ENCODE measurements around the gene KRTAP20-3.

The KRTAP20-3 gene

DNA sequence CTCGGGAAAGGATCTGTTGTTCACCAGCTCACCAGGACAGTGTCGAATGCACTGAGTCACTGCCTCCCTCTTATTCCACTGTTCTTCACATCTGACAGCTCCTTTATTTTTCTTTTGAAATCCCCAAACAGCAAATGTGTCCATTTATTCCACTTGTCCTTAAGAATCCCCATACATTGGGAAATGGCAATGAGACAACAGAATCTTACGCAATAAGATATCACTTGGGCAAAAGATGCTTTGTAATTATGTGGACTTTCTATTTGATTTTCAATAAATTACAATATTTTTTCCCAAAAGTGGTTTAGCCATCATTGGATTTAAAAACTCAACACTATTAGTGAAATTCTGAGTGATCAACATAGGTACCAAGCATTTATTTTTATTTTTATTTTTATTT, 4.0 kb upstream of the KRTAP20-3 start:
- H3K27me3 Mint-ChIP-seq = peaks cover 2% of the 10 kb centered on the region
- no peaks in the 10 kb centered on the region for H3K36me3 Mint-ChIP-seq (ENCODE audit: low read depth)
- H3K4me3 Mint-ChIP-seq = no peak overlapping the region
- no peaks in the 10 kb centered on the region for H3K4me1 Mint-ChIP-seq (ENCODE audit: low read depth)
- no peak overlapping the region for H3K27ac Mint-ChIP-seq
- no peaks in the 10 kb centered on the region for H3K9me3 Mint-ChIP-seq
- no peak for DNase-seq

DNA sequence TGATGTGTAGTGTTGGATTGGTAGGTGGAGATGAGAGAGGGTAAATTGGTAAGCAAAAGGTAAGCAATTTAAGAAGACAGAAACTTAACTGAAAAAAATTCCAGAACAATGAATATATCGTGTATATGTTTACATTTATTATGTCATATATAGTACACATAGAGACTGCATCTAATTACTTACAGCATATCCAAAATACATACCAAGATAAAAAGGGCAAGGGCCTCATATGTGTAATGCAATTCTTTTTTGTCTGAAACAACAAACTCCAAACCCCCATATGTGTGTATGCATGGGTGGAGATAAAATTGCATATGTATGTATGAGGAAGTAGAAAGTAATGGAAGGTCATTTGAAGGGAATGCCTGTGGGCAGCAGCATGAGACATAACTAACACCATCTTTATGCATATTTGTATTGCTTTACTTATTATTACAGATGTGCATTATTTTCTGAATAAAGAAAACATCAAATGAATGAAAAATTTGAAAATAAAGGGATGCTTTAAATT, 4.3 kb downstream of the KRTAP20-3 start:
- Mint-ChIP-seq H3K36me3 (ENCODE audit: low read depth) (no peaks in the 10 kb centered on the region), H3K4me3 (no peak overlapping the region), H3K9me3 (peaks cover 2% of the 10 kb centered on the region), H3K27ac (no peak overlapping the region), H3K27me3 (peaks cover 7% of the 10 kb centered on the region), H3K4me1 (ENCODE audit: low read depth) (no peaks in the 10 kb centered on the region)
- DNase-seq = no peak

DNA sequence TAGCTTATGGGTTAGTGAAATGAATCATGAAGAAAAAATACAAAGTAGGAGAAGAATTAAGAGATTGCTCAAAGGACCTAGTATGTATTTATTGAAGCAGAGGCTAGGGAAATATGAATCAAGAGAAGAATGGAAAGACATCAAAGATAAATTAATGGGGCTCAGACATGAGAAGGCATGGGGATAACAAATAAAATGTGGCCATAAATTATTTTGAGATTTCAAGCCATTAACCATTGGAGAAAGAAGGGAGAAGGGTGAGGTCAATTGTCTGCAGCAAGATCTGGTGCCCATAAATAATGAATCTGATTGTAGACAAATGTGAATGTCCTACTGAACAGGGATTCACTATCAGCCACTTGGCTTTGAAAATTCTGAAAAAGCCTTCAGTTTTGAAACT, 10.2 kb downstream of the KRTAP20-3 start:
- Mint-ChIP-seq H3K27ac (no peak overlapping the region), H3K9me3 (peaks cover 2% of the 10 kb centered on the region), H3K4me1 (ENCODE audit: low read depth) (no peaks in the 10 kb centered on the region), H3K27me3 (peaks cover 5% of the 10 kb centered on the region), H3K4me3 (no peak overlapping the region), H3K36me3 (ENCODE audit: low read depth) (no peaks in the 10 kb centered on the region)
- DNase-seq = no peak

DNA sequence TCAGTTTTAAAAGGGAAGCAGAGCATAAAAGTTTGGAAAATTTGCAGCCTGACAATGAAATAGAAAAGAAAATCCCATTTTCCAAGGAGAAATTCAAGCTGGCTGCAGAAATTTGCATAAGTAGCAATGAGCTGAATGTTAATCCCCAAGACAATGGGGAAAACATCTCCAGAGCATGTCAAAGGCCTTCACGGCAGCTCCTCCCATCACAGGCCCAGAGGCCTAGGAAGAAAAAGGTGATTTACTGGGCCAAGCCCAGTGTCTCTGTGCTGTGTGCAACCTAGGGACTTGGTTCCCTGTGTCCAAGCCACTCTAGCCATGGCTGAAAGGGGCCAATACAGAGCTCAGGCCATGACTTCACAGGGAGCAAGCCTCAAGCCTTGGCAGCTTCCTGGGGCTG, 26.1 kb downstream of the KRTAP20-3 start:
- Mint-ChIP-seq H3K4me3 (no peak overlapping the region), H3K9me3 (peaks cover 4% of the 10 kb centered on the region)
- DNase-seq = no peak

DNA sequence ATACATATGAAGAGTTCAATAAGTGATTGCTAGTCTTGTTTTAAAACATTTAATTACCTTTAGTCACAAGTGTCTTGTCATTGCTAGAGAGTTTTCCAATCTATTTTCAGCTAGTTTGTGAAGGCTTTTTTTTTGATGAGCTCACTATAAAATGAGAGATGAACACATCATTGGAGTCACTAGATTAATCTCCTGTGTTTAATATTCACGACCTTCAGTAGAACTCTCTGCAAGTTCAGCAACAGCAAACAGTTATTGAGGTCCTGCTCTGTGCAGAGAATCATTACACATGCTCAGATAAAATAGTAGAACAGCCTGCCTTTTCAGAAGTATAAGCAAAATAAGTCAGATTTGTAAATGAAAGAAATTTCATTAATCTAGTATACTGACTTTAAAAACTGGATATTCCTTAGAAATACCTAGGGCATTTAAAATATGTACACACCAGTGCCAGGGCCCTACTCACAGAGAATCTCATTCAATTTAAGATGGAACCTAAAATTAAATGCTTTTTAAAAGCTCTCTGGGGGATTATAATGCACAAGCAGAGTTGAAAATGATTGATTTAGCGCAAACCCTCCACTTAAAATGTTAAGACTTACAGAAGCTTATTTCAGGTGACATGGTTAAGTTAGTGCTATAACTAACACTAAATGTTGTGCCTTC, 30.5 kb downstream of the KRTAP20-3 start:
- no peaks in the 10 kb centered on the region for H3K4me1 Mint-ChIP-seq (ENCODE audit: low read depth)
- no peak overlapping the region for H3K27ac Mint-ChIP-seq
- no peak for DNase-seq
- H3K27me3 Mint-ChIP-seq = peaks cover 3% of the 10 kb centered on the region
- H3K4me3 Mint-ChIP-seq = no peak overlapping the region
- no peaks in the 10 kb centered on the region for H3K36me3 Mint-ChIP-seq (ENCODE audit: low read depth)
- peaks cover 4% of the 10 kb centered on the region for H3K9me3 Mint-ChIP-seq

More for the DNA sequence above, 26.1 kb downstream of the KRTAP20-3 start:
- H3K27ac Mint-ChIP-seq = no peak overlapping the region
- no peaks in the 10 kb centered on the region for H3K4me1 Mint-ChIP-seq (ENCODE audit: low read depth)
- peaks cover 3% of the 10 kb centered on the region for H3K27me3 Mint-ChIP-seq
- no peaks in the 10 kb centered on the region for H3K36me3 Mint-ChIP-seq (ENCODE audit: low read depth)

DNA sequence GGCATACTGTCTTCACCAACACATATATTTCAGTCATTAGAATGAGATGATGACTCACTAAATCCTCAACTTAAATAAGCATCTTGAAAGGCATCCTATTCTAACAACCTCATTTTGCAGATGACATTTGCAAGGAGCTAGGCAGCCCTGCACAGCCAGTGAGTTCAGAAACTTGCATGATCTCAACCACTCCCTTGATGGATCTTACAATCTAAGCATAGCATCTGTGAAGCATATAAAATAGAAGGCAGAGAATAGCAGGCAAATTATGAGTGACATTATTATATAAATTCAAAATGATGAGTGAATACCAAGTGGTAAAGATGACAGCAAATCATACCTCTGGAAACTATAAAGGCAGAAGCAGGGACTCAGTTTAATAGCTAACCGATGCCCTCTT, 31.6 kb downstream of the KRTAP20-3 start:
- H3K9me3 Mint-ChIP-seq = peaks cover 4% of the 10 kb centered on the region
- H3K36me3 Mint-ChIP-seq (ENCODE audit: low read depth) = no peaks in the 10 kb centered on the region
- H3K27me3 Mint-ChIP-seq = peaks cover 3% of the 10 kb centered on the region
- no peaks in the 10 kb centered on the region for H3K4me1 Mint-ChIP-seq (ENCODE audit: low read depth)
- H3K4me3 Mint-ChIP-seq = no peak overlapping the region
- DNase-seq = no peak
- H3K27ac Mint-ChIP-seq = no peak overlapping the region

DNA sequence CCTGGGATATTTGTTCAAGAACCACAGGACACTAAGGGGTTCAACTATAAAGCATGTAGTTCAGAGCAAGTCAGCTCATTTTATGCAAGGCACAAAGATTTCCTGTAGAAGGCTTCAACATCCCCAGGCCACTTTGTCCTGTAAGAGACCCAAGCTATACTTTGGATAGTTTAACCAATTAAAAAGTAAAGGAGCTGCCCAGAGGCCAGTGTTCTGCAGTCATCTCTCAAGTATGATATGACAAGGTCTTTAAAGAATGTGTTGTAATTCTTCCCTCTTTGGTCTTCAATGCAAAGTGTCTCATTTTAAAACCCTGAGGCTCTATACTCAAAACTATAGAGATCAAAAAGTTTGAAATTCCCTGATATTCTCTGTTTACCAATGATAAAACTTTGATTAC, 34.1 kb downstream of the KRTAP20-3 start:
- Mint-ChIP-seq H3K27me3 (no peaks in the 10 kb centered on the region), H3K4me1 (ENCODE audit: low read depth) (no peaks in the 10 kb centered on the region), H3K36me3 (ENCODE audit: low read depth) (no peaks in the 10 kb centered on the region), H3K4me3 (no peak overlapping the region), H3K9me3 (no peaks in the 10 kb centered on the region), H3K27ac (no peak overlapping the region)
- no peak for DNase-seq

DNA sequence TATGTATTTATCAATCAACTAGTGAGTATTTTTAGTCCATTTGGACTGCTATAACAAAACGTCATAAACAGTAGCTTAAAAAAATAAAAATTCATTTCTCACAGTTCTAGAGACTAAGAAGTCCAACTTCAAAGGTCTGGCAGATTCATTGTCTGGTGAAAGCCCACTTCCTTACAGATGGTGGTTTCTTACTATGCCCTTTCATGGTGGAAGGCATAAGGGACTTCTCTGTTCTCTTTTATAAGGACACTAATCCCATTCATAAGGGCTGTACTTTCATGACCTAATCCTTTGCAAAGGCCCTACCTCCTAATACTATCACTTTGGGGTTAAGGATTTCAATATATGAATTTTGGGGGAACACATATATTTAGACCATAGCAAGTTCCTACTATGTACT, 37.9 kb downstream of the KRTAP20-3 start:
- Mint-ChIP-seq H3K4me1 (ENCODE audit: low read depth) (no peaks in the 10 kb centered on the region), H3K9me3 (no peaks in the 10 kb centered on the region), H3K27me3 (no peaks in the 10 kb centered on the region), H3K27ac (no peak overlapping the region), H3K4me3 (no peak overlapping the region), H3K36me3 (ENCODE audit: low read depth) (no peaks in the 10 kb centered on the region)
- no peak for DNase-seq

DNA sequence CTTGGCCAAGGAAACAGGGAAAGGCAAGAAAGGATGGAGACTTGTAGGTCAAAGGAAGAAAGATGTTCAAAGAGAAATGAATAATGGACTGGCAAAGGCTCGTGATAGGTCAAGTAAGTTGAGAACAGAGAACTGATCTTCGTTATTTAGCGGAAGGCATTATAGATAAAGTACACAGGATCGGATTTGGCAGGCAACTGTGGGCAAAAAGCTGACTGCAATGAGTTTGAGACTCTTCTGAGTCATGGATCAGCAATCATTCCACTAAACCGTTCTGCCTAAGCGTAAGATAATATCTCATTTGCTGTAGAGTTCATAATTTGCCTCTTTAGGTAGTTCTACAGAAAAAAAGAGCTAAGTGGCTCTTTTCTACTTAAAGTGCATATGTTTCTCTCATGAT, 41.8 kb downstream of the KRTAP20-3 start:
- Mint-ChIP-seq H3K36me3 (ENCODE audit: low read depth) (no peaks in the 10 kb centered on the region), H3K4me1 (ENCODE audit: low read depth) (no peaks in the 10 kb centered on the region), H3K27me3 (no peaks in the 10 kb centered on the region), H3K27ac (no peak overlapping the region), H3K4me3 (no peak overlapping the region), H3K9me3 (no peaks in the 10 kb centered on the region)
- no peak for DNase-seq

DNA sequence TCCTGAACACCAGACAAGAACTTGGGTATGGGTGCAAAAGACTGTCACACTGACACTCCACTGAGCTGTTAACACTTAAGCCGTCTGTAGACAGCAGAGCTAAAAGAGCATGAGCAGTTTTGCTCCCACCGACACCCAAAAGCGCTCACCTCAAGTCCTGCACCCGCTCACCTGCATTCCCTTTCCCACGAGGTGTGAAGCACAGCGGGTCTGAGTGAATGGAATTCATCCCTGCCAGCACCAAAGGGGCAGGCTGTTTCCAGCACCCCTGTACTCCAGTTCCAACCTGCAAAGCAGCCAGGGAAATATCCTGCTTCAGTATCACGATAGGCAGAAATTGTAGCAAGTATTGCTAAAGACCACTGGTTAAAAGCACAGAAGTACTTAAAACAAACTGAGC, 47.2 kb downstream of the KRTAP20-3 start:
- Mint-ChIP-seq H3K4me1 (ENCODE audit: low read depth) (no peaks in the 10 kb centered on the region), H3K27me3 (peaks cover 2% of the 10 kb centered on the region), H3K36me3 (ENCODE audit: low read depth) (no peaks in the 10 kb centered on the region), H3K9me3 (no peaks in the 10 kb centered on the region), H3K4me3 (no peak overlapping the region), H3K27ac (no peak overlapping the region)
- no peak for DNase-seq
